Choroid plexus epithelial cell (primary cell): ENCODE measurements around the gene TESMIN.

Source experiments
- DNase-seq: peaks from one replicate; pipeline ENCODE4 v3.0.0-alpha.2; 2010; ENCODE audit warnings: low read depth
- H3K4me3 ChIP-seq: 2 replicates; pipeline ENCODE4 v1.5.1; 2011; ENCODE audit warnings: low read depth, mild to moderate bottlenecking, control low read depth, low read length, moderate library complexity
- TF ChIP-seq, protein P1 (sequence below): conservative IDR thresholded peaks from 2 replicates; pipeline ENCODE4 v1.5.1; 2011; ENCODE audit warnings: low read depth, mild to moderate bottlenecking, control low read depth, inconsistent platforms, low read length, moderate library complexity

The TESMIN gene

DNA sequence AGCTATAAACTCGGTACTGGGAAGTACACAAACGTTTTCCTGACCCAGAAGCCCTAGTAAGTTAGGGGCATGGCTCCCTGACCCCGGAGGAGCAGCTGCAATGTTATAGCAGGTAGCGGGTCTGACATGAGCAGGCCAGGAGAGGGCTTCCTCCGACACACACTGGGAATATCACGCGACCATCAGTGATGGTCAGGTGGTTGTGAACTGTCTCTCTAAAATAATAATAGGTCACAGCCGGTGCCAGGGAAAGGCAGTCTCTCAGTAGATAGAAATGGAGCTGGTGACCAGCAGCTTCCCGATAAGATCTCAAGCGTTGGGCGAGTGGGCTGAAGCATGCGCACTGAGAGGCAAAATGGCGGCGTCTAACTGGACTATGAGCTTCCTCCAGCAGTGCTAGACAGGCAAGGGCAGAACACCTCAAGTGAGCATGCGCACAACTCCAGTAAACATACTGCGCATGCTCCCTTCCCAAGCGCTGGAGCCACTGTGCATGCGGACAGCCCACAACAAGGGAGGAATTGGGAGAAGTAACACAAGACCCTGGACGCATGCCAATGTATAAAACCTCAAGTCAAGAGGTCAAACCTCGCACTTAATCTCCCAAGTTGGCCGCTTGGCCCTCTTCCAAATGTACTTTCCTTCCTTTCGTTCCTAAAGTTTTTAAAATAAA lies 22.3 kb upstream of the TESMIN start:
- peak; percentile 23 for DNase-seq
- TF ChIP-seq, protein P1, sequence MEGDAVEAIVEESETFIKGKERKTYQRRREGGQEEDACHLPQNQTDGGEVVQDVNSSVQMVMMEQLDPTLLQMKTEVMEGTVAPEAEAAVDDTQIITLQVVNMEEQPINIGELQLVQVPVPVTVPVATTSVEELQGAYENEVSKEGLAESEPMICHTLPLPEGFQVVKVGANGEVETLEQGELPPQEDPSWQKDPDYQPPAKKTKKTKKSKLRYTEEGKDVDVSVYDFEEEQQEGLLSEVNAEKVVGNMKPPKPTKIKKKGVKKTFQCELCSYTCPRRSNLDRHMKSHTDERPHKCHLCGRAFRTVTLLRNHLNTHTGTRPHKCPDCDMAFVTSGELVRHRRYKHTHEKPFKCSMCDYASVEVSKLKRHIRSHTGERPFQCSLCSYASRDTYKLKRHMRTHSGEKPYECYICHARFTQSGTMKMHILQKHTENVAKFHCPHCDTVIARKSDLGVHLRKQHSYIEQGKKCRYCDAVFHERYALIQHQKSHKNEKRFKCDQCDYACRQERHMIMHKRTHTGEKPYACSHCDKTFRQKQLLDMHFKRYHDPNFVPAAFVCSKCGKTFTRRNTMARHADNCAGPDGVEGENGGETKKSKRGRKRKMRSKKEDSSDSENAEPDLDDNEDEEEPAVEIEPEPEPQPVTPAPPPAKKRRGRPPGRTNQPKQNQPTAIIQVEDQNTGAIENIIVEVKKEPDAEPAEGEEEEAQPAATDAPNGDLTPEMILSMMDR, result no peak
- no peak overlapping the region for H3K4me3 ChIP-seq

DNA sequence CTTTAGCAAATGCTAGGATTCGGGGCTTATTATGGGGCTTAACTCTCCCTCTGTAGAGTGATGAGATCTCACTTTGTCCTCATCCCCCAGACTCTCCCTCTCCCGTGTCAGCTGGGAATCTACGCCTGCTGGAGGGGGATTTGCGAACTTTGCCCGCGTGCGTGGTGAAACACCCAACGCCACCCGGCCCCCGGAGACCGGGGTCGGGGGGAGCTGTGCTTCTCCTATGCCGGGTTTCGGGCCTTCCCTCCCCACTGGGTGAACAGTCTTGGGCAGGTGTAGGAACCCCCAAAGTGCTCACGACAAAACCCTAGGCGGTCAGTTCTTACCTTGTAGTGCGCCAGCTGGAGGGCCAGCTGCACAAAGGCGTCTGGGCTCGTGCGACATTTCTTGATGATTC lies 21.6 kb upstream of the TESMIN start:
- TF ChIP-seq, protein P1, result no peak
- DNase-seq, result no peak
- H3K4me3 ChIP-seq, result no peak overlapping the region

DNA sequence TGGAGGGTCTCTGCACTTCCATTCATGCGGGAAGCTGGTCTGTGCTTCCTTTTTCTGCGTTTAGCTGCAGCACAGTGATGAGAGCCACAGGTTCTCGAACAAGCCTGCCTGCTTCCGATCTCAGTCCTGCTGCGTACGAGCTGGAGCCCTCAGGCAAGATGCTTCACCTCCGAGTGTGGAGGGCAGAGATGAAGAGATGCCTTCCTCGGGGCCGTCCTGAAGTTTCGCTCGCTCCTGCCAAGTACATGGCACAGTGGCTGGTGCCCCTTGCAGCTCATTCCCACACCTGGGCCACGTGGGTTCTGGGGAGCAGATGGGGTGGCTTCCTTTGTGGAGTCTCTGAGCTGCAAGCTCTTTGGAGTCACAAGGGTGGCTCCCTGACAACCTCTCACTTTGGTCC lies 19.5 kb upstream of the TESMIN start:
- DNase-seq, result no peak
- H3K4me3 ChIP-seq, result no peak overlapping the region
- TF ChIP-seq, protein P1, result no peak

DNA sequence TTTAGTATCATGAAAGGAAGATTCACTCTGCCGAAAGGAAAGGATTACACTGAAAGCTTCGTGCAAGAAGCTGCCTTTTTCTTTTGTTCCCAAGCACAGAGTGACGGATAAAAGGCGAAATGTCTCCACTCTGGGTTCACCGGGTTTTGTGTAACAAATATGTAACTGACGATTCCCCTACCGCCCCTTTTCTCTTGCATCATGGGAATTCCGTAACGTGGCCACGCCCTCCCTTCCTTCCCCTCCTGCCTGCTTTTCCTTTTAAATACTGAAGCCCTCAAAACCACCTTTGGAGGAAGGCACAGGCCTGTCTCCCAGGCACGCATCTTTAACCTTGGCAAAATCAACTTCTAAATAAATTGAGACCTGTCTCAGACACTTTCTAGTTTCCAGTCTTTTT lies 16.4 kb upstream of the TESMIN start:
- TF ChIP-seq, protein P1, result no peak

DNA sequence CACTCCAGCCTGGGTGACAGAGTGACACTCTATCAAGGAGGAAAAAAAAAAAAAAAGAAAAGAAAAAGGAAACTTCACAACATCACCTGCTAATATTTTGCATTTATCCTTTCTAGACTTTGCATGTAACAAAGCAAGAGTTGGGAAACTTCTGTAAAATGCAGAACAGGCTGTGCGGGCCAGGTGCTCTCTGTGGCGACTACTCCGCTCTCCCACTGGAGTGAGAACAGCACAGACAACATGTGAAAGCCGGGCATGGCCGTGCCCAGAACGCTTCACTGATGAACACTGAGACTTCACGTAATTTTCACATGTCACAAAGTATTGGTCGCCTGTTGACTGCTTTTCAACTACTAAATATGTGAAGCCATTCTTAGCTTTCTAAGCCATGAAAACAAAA lies 15.5 kb upstream of the TESMIN start:
- TF ChIP-seq, protein P1, result no peak

More for the DNA sequence above, 16.4 kb upstream of the TESMIN start:
- no peak overlapping the region for H3K4me3 ChIP-seq
- no peak for DNase-seq

DNA sequence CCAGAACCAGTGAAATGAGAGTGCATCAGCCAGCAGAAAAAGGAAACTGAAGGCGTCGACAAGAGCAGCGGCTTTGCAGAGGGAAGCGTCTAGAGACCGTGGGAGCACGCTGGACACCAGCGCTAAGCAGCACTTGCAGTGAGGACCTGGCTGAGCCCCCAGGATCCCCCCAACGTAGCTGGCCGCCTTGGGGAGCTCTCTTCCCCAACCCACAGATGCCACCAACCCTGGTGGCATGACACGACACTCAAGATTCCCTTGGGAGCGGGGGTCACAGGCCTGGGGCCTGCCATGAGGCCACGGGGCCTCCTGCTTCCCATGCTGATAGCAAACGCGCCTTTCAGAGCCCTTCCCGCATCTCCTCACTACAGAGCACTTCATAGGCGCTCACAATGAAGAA lies 13.4 kb upstream of the TESMIN start:
- TF ChIP-seq, protein P1, result no peak
- no peak overlapping the region for H3K4me3 ChIP-seq

More for the DNA sequence above, 15.5 kb upstream of the TESMIN start:
- H3K4me3 ChIP-seq, result no peak overlapping the region
- DNase-seq, result no peak

DNA sequence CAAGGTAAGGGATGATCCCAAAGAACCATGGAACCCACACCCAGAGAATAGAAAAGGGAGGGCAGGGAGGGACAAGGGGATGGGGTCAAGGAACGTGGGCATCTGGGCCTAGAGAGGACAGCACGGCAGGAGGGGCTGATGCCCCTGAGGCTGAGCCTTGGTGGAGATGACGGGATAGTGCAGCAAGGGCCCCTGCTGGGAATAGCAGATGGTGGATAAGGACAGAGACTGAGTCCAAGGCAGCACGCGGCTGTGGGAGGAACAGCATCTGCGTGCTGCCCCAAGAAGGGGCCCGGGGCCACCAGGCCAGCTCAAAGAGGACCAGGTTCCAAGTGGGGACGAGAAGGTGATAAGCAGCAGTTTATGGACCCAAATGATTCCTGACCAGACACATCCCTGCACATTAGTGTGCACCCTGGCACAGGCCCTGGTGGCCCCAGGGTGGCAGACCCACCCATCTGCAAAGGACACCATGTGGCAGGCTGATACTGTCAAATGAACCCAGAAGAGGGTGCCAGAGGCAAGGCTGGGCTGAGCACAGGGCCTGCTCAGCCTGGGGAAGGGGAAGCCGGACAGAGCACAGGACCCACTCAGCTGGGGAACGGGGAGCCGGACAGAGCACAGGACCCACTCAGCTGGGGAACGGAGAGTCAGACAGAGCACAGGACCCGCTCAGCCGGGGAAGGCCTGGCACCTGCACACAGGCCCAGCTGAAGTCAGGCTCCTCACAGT lies 12.8 kb upstream of the TESMIN start:
- no peak overlapping the region for H3K4me3 ChIP-seq
- TF ChIP-seq, protein P1, result peak; percentile 21
- no peak for DNase-seq

More for the DNA sequence above, 13.4 kb upstream of the TESMIN start:
- no peak for DNase-seq
